ENCODE data around the gene COL2A1. TPM values are rescaled to one million over a fixed set of nuclear protein-coding genes. Genes with fewer than 3 reads are reported as not detected.

COL2A1 gene
- total RNA-seq, 4 donors from 2014 or later, result 0.15 to 1.9 TPM; not detected in 2

GRCh38 chr12:47946413-47947323, 57.6 kb downstream of the COL2A1 start:
- TF ChIP-seq POLR2A (IDR thresholded peaks at IDR 0.05) (no peak), CTCF (IDR thresholded peaks at IDR 0.05) (no peak)
- Histone ChIP-seq H3K27ac (no peak overlapping the region), H3K27me3 (no peaks in the 10 kb centered on the region), H3K4me3 (no peak overlapping the region), H3K4me1 (no peaks in the 10 kb centered on the region), H3K36me3 (no peaks in the 10 kb centered on the region), H3K9me3 (no peaks in the 10 kb centered on the region)
- DNase-seq, result no peak
- intact Hi-C loops (cut with DNase I; ENCODE audit: low total_unique reads), result no loop called here

GRCh38 chr12:47945341-47945728, 58.9 kb downstream of the COL2A1 start:
- H3K9me3 ChIP-seq, result no peaks in the 10 kb centered on the region
- intact Hi-C loops (cut with DNase I; ENCODE audit: low total_unique reads), result no loop called here

DNA sequence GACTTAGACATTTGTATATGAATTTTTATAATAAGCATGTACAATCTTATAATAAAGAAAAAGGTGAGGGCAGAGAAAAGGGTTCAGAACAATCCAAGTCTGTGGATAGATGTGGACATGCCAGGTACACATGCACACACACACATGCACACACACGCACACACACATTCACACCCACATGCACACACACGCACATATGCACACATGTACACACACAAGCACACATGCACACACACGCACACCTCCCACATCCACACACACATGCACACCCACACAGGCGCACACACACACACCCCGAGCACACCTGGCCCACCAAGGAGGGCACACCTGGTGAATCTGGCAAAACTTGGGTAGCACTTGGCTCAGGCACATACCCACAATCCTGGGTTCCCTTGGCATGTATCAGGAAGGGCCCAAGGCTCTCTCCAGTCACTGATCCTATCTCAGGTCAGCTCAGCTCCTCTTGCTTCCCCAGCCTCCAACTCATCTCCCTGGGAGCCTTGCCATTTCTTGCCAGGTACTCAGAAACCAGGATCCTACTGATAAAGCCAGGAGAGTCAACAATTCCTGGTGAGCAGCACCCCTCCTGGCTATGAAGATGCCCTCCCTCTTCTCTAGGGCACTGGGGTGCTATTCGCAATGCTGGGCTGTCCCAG, 59.5 kb downstream of the COL2A1 start:
- Histone ChIP-seq H3K27ac (no peak overlapping the region), H3K36me3 (no peaks in the 10 kb centered on the region), H3K4me1 (no peaks in the 10 kb centered on the region), H3K9me3 (no peaks in the 10 kb centered on the region), H3K4me3 (no peak overlapping the region), H3K27me3 (no peaks in the 10 kb centered on the region)
- no peak for TF ChIP-seq POLR2A (IDR thresholded peaks at IDR 0.05)
- no peak for TF ChIP-seq CTCF (IDR thresholded peaks at IDR 0.05)
- DNase-seq, result no peak
- intact Hi-C loops (cut with DNase I; ENCODE audit: low total_unique reads), result no loop called here

More at GRCh38 chr12:47945341-47945728, 58.9 kb downstream of the COL2A1 start:
- TF ChIP-seq POLR2A (IDR thresholded peaks at IDR 0.05) (no peak), CTCF (IDR thresholded peaks at IDR 0.05) (no peak)
- H3K36me3 ChIP-seq, result no peaks in the 10 kb centered on the region
- H3K27ac ChIP-seq, result no peak overlapping the region
- H3K27me3 ChIP-seq, result no peaks in the 10 kb centered on the region
- H3K4me1 ChIP-seq, result no peaks in the 10 kb centered on the region
- H3K4me3 ChIP-seq, result no peak overlapping the region
- DNase-seq, result no peak

DNA sequence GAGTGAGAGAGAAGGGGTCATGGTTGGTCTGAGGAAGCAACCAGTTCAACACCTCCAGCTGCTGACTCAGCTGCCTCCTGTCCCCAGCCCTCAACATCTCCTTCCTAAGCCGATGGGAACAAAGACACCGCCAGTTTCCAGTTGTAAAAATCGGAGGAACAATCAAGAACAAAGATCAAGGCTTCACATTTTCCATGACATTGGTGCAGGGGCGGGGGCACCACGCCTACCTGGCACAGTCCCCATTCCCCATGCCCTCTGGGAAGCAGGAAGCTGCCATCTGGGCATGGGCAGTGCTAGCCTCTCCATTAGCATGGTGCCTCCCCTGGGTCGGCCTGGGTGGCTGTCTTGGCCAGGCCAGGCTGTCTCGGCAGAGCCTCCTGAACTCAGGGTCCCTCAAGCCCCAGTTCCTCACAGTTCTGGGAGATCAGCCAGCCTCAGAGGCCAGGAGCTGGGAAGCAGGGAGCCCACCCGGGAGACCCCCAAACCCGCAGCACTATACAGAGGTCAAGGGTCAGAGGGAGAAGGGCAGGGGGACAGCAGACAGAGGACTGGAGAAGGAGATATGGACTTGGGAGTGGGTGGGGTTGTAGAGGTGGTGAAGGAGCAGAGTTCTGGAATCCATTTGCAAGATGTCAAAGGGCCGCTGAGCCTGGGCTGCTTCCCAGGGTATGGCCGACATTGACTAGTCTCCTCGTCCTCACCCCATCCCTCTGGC, 60.5 kb downstream of the COL2A1 start:
- Histone ChIP-seq H3K9me3 (no peaks in the 10 kb centered on the region), H3K27ac (no peak overlapping the region), H3K36me3 (no peaks in the 10 kb centered on the region), H3K4me1 (no peaks in the 10 kb centered on the region), H3K4me3 (no peak overlapping the region), H3K27me3 (no peaks in the 10 kb centered on the region)
- intact Hi-C loops (cut with DNase I; ENCODE audit: low total_unique reads), result no loop called here
- no peak for TF ChIP-seq POLR2A (IDR thresholded peaks at IDR 0.05)
- TF ChIP-seq CTCF (IDR thresholded peaks at IDR 0.05), result no peak
- no peak for DNase-seq

All from uterus (tissue), 4 donors.